Measurements from ENCODE around the gene COBL. TPM values are rescaled to one million over a fixed set of nuclear protein-coding genes. Genes with fewer than 3 reads are reported as not detected.

The COBL gene
- total and polyA plus RNA-seq, 9 of the 15 experiments (the other 6 are each of a cell fraction or from before 2014, with no cell fraction given), result 0.01 to 2.4 (median 0.09) TPM; not detected in 3

DNA sequence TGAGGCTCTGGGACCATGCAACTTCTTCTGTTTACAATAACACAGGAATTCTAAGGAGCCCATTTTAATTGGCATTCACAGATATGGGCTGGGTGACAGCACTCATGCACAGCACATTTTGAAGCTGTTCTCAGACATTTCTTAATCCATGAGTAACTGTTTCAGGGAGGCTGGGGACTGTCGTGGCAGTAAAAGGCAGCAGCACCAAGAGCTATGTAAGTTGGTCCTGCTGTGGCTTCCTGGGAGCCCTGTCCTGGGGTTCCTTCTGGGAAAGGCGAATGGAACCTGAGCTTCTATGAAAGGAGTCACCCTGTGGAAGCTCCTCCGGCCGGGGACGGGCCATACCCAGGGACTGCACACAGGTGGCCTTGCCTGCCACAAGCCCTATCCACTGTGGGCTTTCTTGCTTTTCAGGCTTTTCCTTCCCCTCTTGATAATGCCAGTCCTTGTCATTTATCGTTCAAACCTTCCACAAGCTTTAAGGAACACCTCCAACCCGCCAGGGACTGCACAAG, 40.5 kb downstream of the COBL start (continued):
- TF ChIP-seq RBM25 (IDR thresholded peaks at IDR 0.05; ENCODE audit: low read depth, low read length, severe bottlenecking) (no peak), MGA (IDR thresholded peaks at IDR 0.05) (no peak), SRSF1 (IDR thresholded peaks at IDR 0.05; ENCODE audit: low read depth, low read length) (no peak)
